Keratinocyte (primary cell): Measurements from ENCODE around the gene RASL11A. TPM values are rescaled to one million over a fixed set of nuclear protein-coding genes. Genes with fewer than 3 reads are reported as not detected.

Source experiments
- DNase-seq: peaks from one replicate; pipeline ENCODE4 v3.0.0-alpha.2; 2011; ENCODE audit warnings: low read depth, missing footprints, low spot score
- FAIRE-seq: peaks from 2 replicates; lab custom pipeline; 2011; peaks lifted over from hg19 to GRCh38; lab: Jason Lieb, UNC
- H2AFZ ChIP-seq: 2 replicates; pipeline ENCODE4 v1.6.0; 2012; ENCODE audit warnings: low read length, control low read depth, inconsistent platforms; ENCODE audit not compliant: control insufficient read depth
- H3K27ac ChIP-seq: 2 replicates; pipeline ENCODE4 v1.5.1; 2011; ENCODE audit warnings: low read length; ENCODE audit not compliant: control insufficient read depth, insufficient read depth
- H3K27me3 ChIP-seq: 3 replicates; pipeline ENCODE4 v1.6.0; 2011; ENCODE audit warnings: low read length; ENCODE audit not compliant: control insufficient read depth, insufficient read depth; ENCODE audit errors: extremely low read depth
- H3K36me3 ChIP-seq, 2 experiments: 2 replicates in 1 of 2; 3 replicates in 1 of 2; pipeline ENCODE4 v1.5.1; 2011; ENCODE audit warnings: low read length in 2 of 2, mild to moderate bottlenecking in 1 of 2; ENCODE audit not compliant: control insufficient read depth in 2 of 2, insufficient read depth in 2 of 2; ENCODE audit errors: extremely low read depth in 1 of 2
- H3K4me1 ChIP-seq: 3 replicates; pipeline ENCODE4 v1.5.1; 2011; ENCODE audit warnings: low read length; ENCODE audit not compliant: control insufficient read depth, insufficient read depth; ENCODE audit errors: extremely low read depth
- H3K4me2 ChIP-seq: 3 replicates; pipeline ENCODE4 v1.6.0; 2011; ENCODE audit warnings: low read depth, low read length; ENCODE audit not compliant: control insufficient read depth, insufficient read depth; ENCODE audit errors: extremely low read depth
- H3K4me3 ChIP-seq, 3 experiments: fragments of 200-600 bp in 1 of 3; sonication (generic) in 1 of 3; 2 replicates in 2 of 3; 3 replicates in 1 of 3; pipeline ENCODE4 v1.5.1; 2011 to 2016; ENCODE audit warnings: low read length in 3 of 3, mild to moderate bottlenecking in 3 of 3, control low read depth in 2 of 3, inconsistent platforms in 1 of 3, low read depth in 1 of 3, mixed read lengths in 1 of 3, mixed run types in 1 of 3, moderate library complexity in 1 of 3; ENCODE audit not compliant: control insufficient read depth in 2 of 3, insufficient read depth in 2 of 3; ENCODE audit errors: extremely low read depth in 1 of 3
- H3K79me2 ChIP-seq: 2 replicates; pipeline ENCODE4 v1.6.0; 2012; ENCODE audit warnings: low read length; ENCODE audit not compliant: control insufficient read depth, insufficient read depth
- H3K9ac ChIP-seq: 3 replicates; pipeline ENCODE4 v1.6.0; 2011; ENCODE audit warnings: low read length; ENCODE audit not compliant: control insufficient read depth, insufficient read depth; ENCODE audit errors: extremely low read depth
- H3K9me1 ChIP-seq: 3 replicates; pipeline ENCODE4 v1.6.0; 2011; ENCODE audit warnings: low read length; ENCODE audit not compliant: control insufficient read depth, insufficient read depth; ENCODE audit errors: extremely low read depth
- H3K9me3 ChIP-seq: 2 replicates; pipeline ENCODE4 v1.5.1; 2012; ENCODE audit warnings: low read depth, low read length; ENCODE audit not compliant: control insufficient read depth
- H4K20me1 ChIP-seq: 3 replicates; pipeline ENCODE4 v1.6.0; 2011; ENCODE audit warnings: low read length; ENCODE audit not compliant: control insufficient read depth, insufficient read depth; ENCODE audit errors: extremely low read depth
- CTCF ChIP-seq, 3 experiments: IDR thresholded peaks in 1 of 3; conservative IDR thresholded peaks in 1 of 3; optimal IDR thresholded peaks in 1 of 3; 2 replicates in 2 of 3; 3 replicates in 1 of 3; pipeline versions ENCODE3 to v1.5.1; 2011; ENCODE audit warnings: low read length in 3 of 3, mild to moderate bottlenecking in 3 of 3, moderate library complexity in 2 of 3, control low read depth in 1 of 3, inconsistent platforms in 1 of 3; ENCODE audit not compliant: insufficient read depth in 2 of 3; ENCODE audit errors: extremely low read depth in 1 of 3
- EZH2 ChIP-seq: IDR thresholded peaks from one replicate; pipeline ENCODE4 v1.6.1; 2012; ENCODE audit warnings: inconsistent platforms, mild to moderate bottlenecking, low read length, moderate library complexity
- dilution Hi-C: fragments of 300-500 bp; cut with MboI; formaldehyde crosslinking; loops from one replicate; pipeline ENCODE4 v1.7.0; 2020; ENCODE audit warnings: low sequenced_read_pairs; ENCODE audit not compliant: extremely low pct_ligation_motif_present
- polyA plus RNA-seq, 5 experiments: library from polyadenylated mRNA; depleted of rRNA in 3 of 5; stranded (reverse) in 3 of 5; stranded (forward) in 1 of 5; unstranded in 1 of 5; fragments of >200 nt; gene quantifications; 1 replicate in 1 of 5; 2 replicates in 3 of 5; 3 replicates in 1 of 5; pipeline versions ENCODE4 v1.2.1 to v1.2.3, GENCODE V29; 2011 to 2012; ENCODE audit warnings: missing spikeins in 2 of 5, low read depth in 1 of 5, low replicate concordance in 1 of 5

RASL11A gene
- polyA plus RNA-seq, 1 donor (not counting 4 experiments of a cell fraction or from before 2014, with no cell fraction given) = 1.5 TPM

- Histone ChIP-seq H2AFZ (no peak overlapping the region), H3K79me2 (no peaks in the 10 kb centered on the region), H3K9me1 (no peaks in the 10 kb centered on the region), H3K36me3 (no peaks in the 10 kb centered on the region), H3K27me3 (no peaks in the 10 kb centered on the region), H3K27ac (no peak overlapping the region), H4K20me1 (no peaks in the 10 kb centered on the region), H3K9me3 (no peaks in the 10 kb centered on the region), H3K9ac (no peak overlapping the region), H3K4me2 (no peak overlapping the region), H3K4me3 (no peak overlapping the region), H3K4me1 (no peaks in the 10 kb centered on the region)
- FAIRE-seq (no peak), DNase-seq (no peak)
- no peak for TF ChIP-seq EZH2
- no peak for TF ChIP-seq CTCF (optimal IDR thresholded peaks at IDR 0.05 in 1 of 3, IDR thresholded peaks at IDR 0.05 in 1 of 3, conservative IDR thresholded peaks at IDR 0.05 in 1 of 3; ENCODE audit: extremely low read depth in 1 of 3, insufficient read depth in 2 of 3, low read length in 3 of 3)
- dilution Hi-C loops = no loop called here
Observed at GRCh38 chr13:27236478-27236877, 34.2 kb upstream of the RASL11A start.

GRCh38 chr13:27242702-27243101 is 27.9 kb upstream of the RASL11A start:
- no peak for FAIRE-seq

More at GRCh38 chr13:27242702-27243101, 27.9 kb upstream of the RASL11A start:
- Histone ChIP-seq H3K9me1 (no peaks in the 10 kb centered on the region), H3K4me3 (no peak overlapping the region), H3K27me3 (no peaks in the 10 kb centered on the region), H3K4me1 (no peaks in the 10 kb centered on the region), H3K36me3 (peaks cover 0 to 1% of the 10 kb centered on the region in 2 experiments), H4K20me1 (no peaks in the 10 kb centered on the region), H3K27ac (no peak overlapping the region), H3K79me2 (no peaks in the 10 kb centered on the region), H3K9me3 (no peaks in the 10 kb centered on the region), H3K9ac (no peak overlapping the region), H2AFZ (no peak overlapping the region), H3K4me2 (no peak overlapping the region)
- DNase-seq = no peak
- no peak for TF ChIP-seq CTCF (optimal IDR thresholded peaks at IDR 0.05 in 1 of 3, IDR thresholded peaks at IDR 0.05 in 1 of 3, conservative IDR thresholded peaks at IDR 0.05 in 1 of 3; ENCODE audit: extremely low read depth in 1 of 3, insufficient read depth in 2 of 3, low read length in 3 of 3)
- dilution Hi-C loops = no loop called here
